Lung (tissue), 12 donors: Measurements from ENCODE around the gene CDK7. TPM values are rescaled to one million over a fixed set of nuclear protein-coding genes. Genes with fewer than 3 reads are reported as not detected.
"Not testable (repeated sequence)": the region's sequence is repeated elsewhere in the genome, so short reads cannot be mapped to it uniquely, and the experiment has no call there.

Experiments
- ATAC-seq: fragments of 200-7000 bp; cut with Tn5 transposase; one replicate; pipeline ENCODE4 v1.9.1; 2020; ENCODE audit warnings: moderate number of reproducible peaks; ENCODE audit not compliant: insufficient read depth, low FRiP score
- DNase-seq, 3 donors: peaks; one replicate each; pipeline ENCODE4 v3.0.0-alpha.2; 2013 to 2017
- H3K27ac ChIP-seq, 2 donors: one replicate each; pipeline ENCODE4 v1.5.1; 2013; ENCODE audit warnings: mild to moderate bottlenecking in 2 of 2, moderate library complexity in 2 of 2, control low read depth in 1 of 2, inconsistent platforms in 1 of 2, low read depth in 1 of 2, low read length in 1 of 2
- H3K27me3 ChIP-seq, 3 donors: one replicate each; pipeline ENCODE4 v1.5.1; 2013; ENCODE audit warnings: low read length in 2 of 3; ENCODE audit not compliant: control insufficient read depth in 3 of 3, insufficient read depth in 3 of 3
- H3K36me3 ChIP-seq, 4 donors: one replicate each; pipeline ENCODE4 v1.5.1; 2013; ENCODE audit warnings: low read length in 4 of 4, mild to moderate bottlenecking in 1 of 4, moderate library complexity in 1 of 4; ENCODE audit not compliant: control insufficient read depth in 4 of 4, insufficient read depth in 4 of 4
- H3K4me1 ChIP-seq, 5 donors: one replicate each; pipeline ENCODE4 v1.5.1; 2013; ENCODE audit warnings: low read length in 5 of 5, mild to moderate bottlenecking in 2 of 5, moderate library complexity in 1 of 5; ENCODE audit not compliant: control insufficient read depth in 5 of 5, insufficient read depth in 5 of 5
- H3K4me3 ChIP-seq: one replicate; pipeline ENCODE4 v1.5.1; 2013; ENCODE audit warnings: mild to moderate bottlenecking, control low read depth, moderate library complexity
- H3K9ac ChIP-seq, 2 donors: one replicate each; pipeline ENCODE4 v1.5.1; 2013; ENCODE audit warnings: low read length in 2 of 2, control low read depth in 1 of 2; ENCODE audit not compliant: insufficient read depth in 1 of 2
- H3K9me3 ChIP-seq, 4 donors: one replicate each; pipeline ENCODE4 v1.5.1; 2013; ENCODE audit warnings: low read length in 3 of 4, mild to moderate bottlenecking in 1 of 4, moderate library complexity in 1 of 4; ENCODE audit not compliant: control insufficient read depth in 4 of 4, insufficient read depth in 3 of 4
- WGBS, 2 donors: extraction: QIAGEN DNeasy Blood & Tissue Kit; methylation state at CpG; one replicate each; pipeline ENCODE4 v1.1.7; 2013; 5-methylcytosine and 5-hydroxymethylcytosine counted together
- polyA plus RNA-seq, 2 donors: library from polyadenylated mRNA; stranded (reverse); fragments of 200-250 nt; gene quantifications; one replicate each; pipeline ENCODE4 v1.2.1, GENCODE V29; 2013
- total RNA-seq, 2 donors: library from RNA; depleted of rRNA in 1 of 2; stranded (reverse); fragments of >200 nt in 1 of 2; gene quantifications; one replicate each; pipeline ENCODE4 v1.2.1, GENCODE V29; 2014 to 2021
- TF ChIP-seq, protein P1 (sequence below): IDR thresholded peaks from 2 replicates; pipeline ENCODE4 v1.5.1; 2012; ENCODE audit warnings: mild to moderate bottlenecking; ENCODE audit errors: control extremely low read depth, extremely low read depth
- donor health status: control.
- donor health status: control.
- donor health status: Bipolar disorder and iron deficiency.
- donor health status: healthy.
- donor health status: DM: yes; HTN: yes; CAD: no.

CDK7 gene
- total and polyA plus RNA-seq, 4 donors, result 21.9 to 53.2 (median 30.0) TPM

DNA sequence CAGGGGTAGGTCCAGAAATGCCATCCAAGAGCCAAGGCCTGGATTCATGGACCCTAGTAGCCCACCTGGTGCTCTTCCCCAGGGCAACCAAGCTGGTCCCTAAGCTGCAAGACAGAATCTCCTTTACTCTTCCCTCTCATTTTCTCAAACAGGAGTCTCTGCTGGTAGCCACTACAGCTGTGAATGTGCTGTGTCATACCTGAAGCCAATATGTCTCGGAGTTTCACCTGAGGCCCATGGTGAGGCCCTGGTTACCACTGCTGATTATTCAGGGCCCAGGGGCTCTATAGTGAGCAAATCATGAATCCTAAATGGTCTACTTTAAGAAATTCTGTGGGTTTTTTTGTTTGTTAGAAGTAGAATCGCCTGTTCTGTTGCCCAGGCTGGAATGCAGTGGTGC is 15.9 kb downstream of the CDK7 start:
- no peak overlapping the region for H3K4me3 ChIP-seq
- H3K4me1 ChIP-seq, result peaks cover 0 to 6% (median 0%) of the 10 kb centered on the region in 5 donors
- TF ChIP-seq, protein P1, sequence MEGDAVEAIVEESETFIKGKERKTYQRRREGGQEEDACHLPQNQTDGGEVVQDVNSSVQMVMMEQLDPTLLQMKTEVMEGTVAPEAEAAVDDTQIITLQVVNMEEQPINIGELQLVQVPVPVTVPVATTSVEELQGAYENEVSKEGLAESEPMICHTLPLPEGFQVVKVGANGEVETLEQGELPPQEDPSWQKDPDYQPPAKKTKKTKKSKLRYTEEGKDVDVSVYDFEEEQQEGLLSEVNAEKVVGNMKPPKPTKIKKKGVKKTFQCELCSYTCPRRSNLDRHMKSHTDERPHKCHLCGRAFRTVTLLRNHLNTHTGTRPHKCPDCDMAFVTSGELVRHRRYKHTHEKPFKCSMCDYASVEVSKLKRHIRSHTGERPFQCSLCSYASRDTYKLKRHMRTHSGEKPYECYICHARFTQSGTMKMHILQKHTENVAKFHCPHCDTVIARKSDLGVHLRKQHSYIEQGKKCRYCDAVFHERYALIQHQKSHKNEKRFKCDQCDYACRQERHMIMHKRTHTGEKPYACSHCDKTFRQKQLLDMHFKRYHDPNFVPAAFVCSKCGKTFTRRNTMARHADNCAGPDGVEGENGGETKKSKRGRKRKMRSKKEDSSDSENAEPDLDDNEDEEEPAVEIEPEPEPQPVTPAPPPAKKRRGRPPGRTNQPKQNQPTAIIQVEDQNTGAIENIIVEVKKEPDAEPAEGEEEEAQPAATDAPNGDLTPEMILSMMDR, result no peak
- peaks cover 0 to 3% (median 0%) of the 10 kb centered on the region in 4 donors for H3K36me3 ChIP-seq
- H3K27ac ChIP-seq, result no peak overlapping the region
- no peaks in the 10 kb centered on the region for H3K27me3 ChIP-seq
- peaks cover 0 to 4% (median 0%) of the 10 kb centered on the region in 4 donors for H3K9me3 ChIP-seq
- DNase-seq (no peak), ATAC-seq (no peak)
- 90 to 98% methylated on average over 2 of the region's 2 CpGs for WGBS, 2 donors
- H3K9ac ChIP-seq, result no peak overlapping the region

DNA sequence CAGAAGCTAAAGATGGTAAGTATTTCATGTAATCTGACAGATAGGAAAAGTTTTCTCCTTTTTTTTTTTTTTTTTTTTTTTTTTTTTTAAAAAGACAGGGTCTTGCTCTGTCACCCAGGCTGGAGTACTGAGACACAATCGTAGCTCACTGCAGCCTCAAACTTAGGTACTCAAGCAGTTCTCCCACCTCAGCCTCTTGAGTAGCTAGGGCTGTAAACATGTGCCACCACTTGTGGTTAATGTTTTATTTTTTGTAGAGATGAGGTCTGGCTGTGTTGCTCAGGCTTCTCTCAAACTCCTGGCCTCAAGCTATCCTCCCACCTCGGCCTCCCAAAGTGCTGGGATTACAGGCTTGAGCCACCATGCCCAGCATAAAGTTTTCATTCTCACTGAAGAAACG is 17.8 kb downstream of the CDK7 start:
- Histone ChIP-seq H3K4me3 (no peak overlapping the region), H3K27me3 (no peaks in the 10 kb centered on the region), H3K36me3 (peaks cover under 1 to 7% (median 4%) of the 10 kb centered on the region in 4 donors), H3K4me1 (peaks cover 0 to 6% (median 0%) of the 10 kb centered on the region in 5 donors), H3K9me3 (peaks cover 0 to 4% (median 0%) of the 10 kb centered on the region in 4 donors), H3K9ac (no peak overlapping the region), H3K27ac (no peak overlapping the region)
- TF ChIP-seq, protein P1, result no peak
- WGBS, 2 donors, result 78 to 90% methylated on average over 3 of the region's 3 CpGs
- ATAC-seq, result no peak
- DNase-seq, result peak in 1 of 3 donors; percentile 33

DNA sequence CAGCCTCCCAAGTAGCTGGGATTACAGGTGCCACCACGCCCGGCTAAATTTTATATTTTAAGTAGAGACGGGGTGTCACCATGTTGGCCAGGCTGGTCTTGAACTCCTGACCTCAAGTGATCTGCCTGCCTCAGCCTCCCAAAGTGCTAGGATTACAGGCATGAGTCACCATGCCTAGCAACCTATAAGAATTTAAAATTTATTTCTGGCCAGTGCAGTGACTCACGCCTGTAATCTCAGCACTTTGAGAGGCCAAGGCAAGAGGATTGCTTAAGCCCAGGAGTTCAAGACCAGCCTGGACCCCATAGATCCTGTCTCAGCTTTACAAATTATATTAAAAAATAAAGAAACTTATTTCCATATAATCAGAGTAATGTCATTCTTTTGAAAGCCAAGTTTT is 21.3 kb downstream of the CDK7 start:
- WGBS, 2 donors, result 95 to 97% methylated on average over 4 of the region's 4 CpGs
- not testable (repeated sequence) for ATAC-seq
- peaks cover 11 to 17% (median 14%) of the 10 kb centered on the region in 4 donors for H3K36me3 ChIP-seq

DNA sequence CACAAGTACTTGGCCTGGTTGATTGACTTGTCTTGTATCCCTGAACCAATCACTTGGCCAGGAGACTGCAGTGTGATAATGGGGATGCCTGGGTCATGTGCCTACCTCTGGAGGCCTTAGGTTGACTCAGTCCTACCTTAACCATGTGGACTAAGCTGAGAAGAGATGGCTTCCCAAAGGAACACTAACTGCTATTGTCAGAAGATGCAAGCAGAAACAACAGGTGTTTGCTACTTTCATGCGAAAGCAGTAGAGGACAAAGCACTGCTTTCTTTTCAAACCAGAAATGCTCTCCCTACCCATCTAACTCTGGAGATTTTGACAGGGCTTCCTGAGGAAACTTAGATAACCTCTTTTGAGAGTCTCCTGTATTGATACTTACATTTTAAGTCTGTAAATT is 22.9 kb downstream of the CDK7 start:
- TF ChIP-seq, protein P1, result no peak
- peaks cover 13 to 19% (median 17%) of the 10 kb centered on the region in 4 donors for H3K36me3 ChIP-seq
- 94 to 100% methylated on average over 1 of the region's 1 CpG for WGBS, 2 donors

More for the DNA sequence above, 21.3 kb downstream of the CDK7 start:
- H3K4me1 ChIP-seq, H3K27me3 ChIP-seq, H3K27ac ChIP-seq, H3K4me3 ChIP-seq, H3K9ac ChIP-seq, H3K9me3 ChIP-seq, DNase-seq: not testable (repeated sequence)

More for the DNA sequence above, 22.9 kb downstream of the CDK7 start:
- H3K27me3 ChIP-seq, result no peaks in the 10 kb centered on the region
- no peak overlapping the region for H3K9ac ChIP-seq
- DNase-seq, result no peak
- ATAC-seq, result no peak
- H3K4me1 ChIP-seq, result no peaks in the 10 kb centered on the region
- no peak overlapping the region for H3K4me3 ChIP-seq
- H3K27ac ChIP-seq, result no peak overlapping the region
- no peaks in the 10 kb centered on the region for H3K9me3 ChIP-seq
